SK-N-SH treated with all-trans-retinoic acid at 6 μM for 48 hours (cell line): Measurements from ENCODE around the gene LARGE1.

Source experiments
- BACH2 ChIP-seq: fragments of 250-450 bp; sonication (Bioruptor Pico); IDR thresholded peaks from 2 replicates; pipeline ENCODE4 v1.9.0; 2021; ENCODE audit warnings: mild to moderate bottlenecking, borderline replicate concordance
- CREB5 ChIP-seq: fragments of 250-450 bp; sonication (Bioruptor Pico); IDR thresholded peaks from 2 replicates; pipeline ENCODE4 v1.5.1; 2020; ENCODE audit warnings: low read depth, mild to moderate bottlenecking, moderate library complexity
- CSRNP3 ChIP-seq: fragments of 250-450 bp; sonication (Bioruptor Pico); IDR thresholded peaks from 2 replicates; pipeline ENCODE4 v1.5.1; 2021; ENCODE audit warnings: mild to moderate bottlenecking, moderate library complexity
- TCF4 ChIP-seq: fragments of 250-450 bp; sonication (Bioruptor Pico); IDR thresholded peaks from 2 replicates; pipeline ENCODE4 v1.8.0; 2021; ENCODE audit warnings: mild to moderate bottlenecking, moderate library complexity, borderline replicate concordance
- TSHZ2 ChIP-seq: fragments of 250-450 bp; sonication (Bioruptor Pico); IDR thresholded peaks from 2 replicates; pipeline ENCODE4 v1.5.0; 2020; ENCODE audit warnings: mild to moderate bottlenecking, moderate library complexity
- ZFP30 ChIP-seq: fragments of 450-650 bp; formaldehyde crosslinking; IDR thresholded peaks from 2 replicates; pipeline ENCODE4 v1.5.0; 2022; ENCODE audit warnings: mild to moderate bottlenecking, moderate library complexity
- ZNF565 ChIP-seq: fragments of 450-650 bp; formaldehyde crosslinking; conservative IDR thresholded peaks from 2 replicates; pipeline ENCODE4 v1.5.0; 2020; ENCODE audit warnings: low read depth, mild to moderate bottlenecking, moderate library complexity

GRCh38 chr22:33450756-33451155 is 469.5 kb downstream of the LARGE1 start:
- no peak for TF ChIP-seq TCF4 (CRISPR knock-in tag)
- no peak for TF ChIP-seq ZFP30
- no peak for TF ChIP-seq CSRNP3
- no peak for TF ChIP-seq BACH2 (CRISPR knock-in tag)
- no peak for TF ChIP-seq ZNF565 (CRISPR knock-in tag)
- no peak for TF ChIP-seq CREB5 (CRISPR knock-in tag)
- TF ChIP-seq TSHZ2 = no peak
